ENCODE results near the gene HEXB. TPM values are rescaled to one million over a fixed set of nuclear protein-coding genes. Genes with fewer than 3 reads are reported as not detected.

The HEXB gene
- total and polyA plus RNA-seq, 2 of the 8 experiments (the other 6 are each of a cell fraction or from before 2014, with no cell fraction given) = 39.7 to 69.2 TPM

DNA sequence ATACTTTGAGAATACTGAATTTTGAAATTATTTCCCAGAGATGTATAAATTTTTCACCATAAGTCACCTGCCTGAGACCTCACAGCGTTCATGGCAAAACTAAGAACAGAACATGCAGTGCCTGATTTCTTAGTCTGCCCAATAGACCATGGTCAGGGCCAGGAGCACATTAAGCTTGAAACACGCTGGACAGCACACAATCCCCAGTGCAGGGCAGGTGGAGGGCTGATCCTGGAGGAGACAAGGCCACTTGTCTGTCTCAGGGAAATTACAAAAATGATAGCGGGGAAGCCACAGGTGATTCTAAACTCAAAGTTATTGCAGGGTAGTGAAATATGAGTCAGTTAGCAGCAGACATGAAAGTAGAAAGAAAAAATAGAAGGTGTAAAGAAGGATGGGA lies 25.9 kb upstream of the HEXB start:
- FAIRE-seq = no peak
- Histone ChIP-seq H3K27ac (ENCODE audit: low read depth, low read length) (no peak overlapping the region), H4K20me1 (replicated peaks in 1 of 2; ENCODE audit: control insufficient read depth in 1 of 2, insufficient read depth in 2 of 2, low read length in 2 of 2) (no peaks in the 10 kb centered on the region), H3K18ac (ENCODE audit: extremely low read depth, low read length) (no peak overlapping the region), H2BK5ac (ENCODE audit: low read depth, low read length) (no peak overlapping the region), H3K79me1 (ENCODE audit: low read depth, low read length) (no peaks in the 10 kb centered on the region), H3K23me2 (ENCODE audit: low read depth, low read length) (no peaks in the 10 kb centered on the region), H3K4me1 (replicated peaks in 1 of 4; ENCODE audit: control insufficient read depth in 3 of 4, insufficient read depth in 4 of 4, low read length in 3 of 4) (no peaks in the 10 kb centered on the region), H2AFZ (ENCODE audit: low read length) (no peak overlapping the region), H3K4me3 (ENCODE audit: extremely low read depth in 1 of 4, insufficient read depth in 2 of 4, low read depth in 3 of 4, low read length in 4 of 4) (no peak overlapping the region), H4K5ac (ENCODE audit: insufficient read length, low read depth, low read length) (no peak overlapping the region), H3K79me2 (ENCODE audit: control insufficient read depth in 1 of 2, insufficient read depth in 2 of 2, low read length in 2 of 2) (no peaks in the 10 kb centered on the region), H3K4ac (replicated peaks; ENCODE audit: insufficient read length, low read depth, low read length) (no peak overlapping the region), H2BK20ac (ENCODE audit: low read length) (no peak overlapping the region), H3K9ac (replicated peaks in 1 of 4; ENCODE audit: extremely low read depth in 1 of 4, low read depth in 3 of 4, low read length in 3 of 4) (no peak overlapping the region), H3K14ac (ENCODE audit: insufficient read length) (no peak overlapping the region), H3K27me3 (replicated peaks in 1 of 4; ENCODE audit: control insufficient read depth in 3 of 4, extremely low read depth in 1 of 4, insufficient read depth in 3 of 4, low read length in 3 of 4) (no peaks in the 10 kb centered on the region), H2AK5ac (ENCODE audit: low read depth, low read length) (no peak overlapping the region), H2BK12ac (ENCODE audit: low read depth, low read length) (no peak overlapping the region), H3K56ac (replicated peaks; ENCODE audit: insufficient read length, low read depth, low read length) (no peak overlapping the region), H3K9me3 (ENCODE audit: insufficient read depth in 2 of 2, low read depth in 1 of 2, low read length in 1 of 2) (peaks cover 3 to 8% of the 10 kb centered on the region in 2 experiments; a peak in 3 of 4 replicates), H2BK120ac (replicated peaks; ENCODE audit: low read depth, low read length) (no peak overlapping the region), H3K36me3 (ENCODE audit: control insufficient read depth in 2 of 4, insufficient read depth in 4 of 4, low read length in 3 of 4) (no peaks in the 10 kb centered on the region), H4K91ac (replicated peaks; ENCODE audit: insufficient read length, low read length) (no peak overlapping the region), H4K8ac (ENCODE audit: extremely low read depth, insufficient read depth, low read length) (no peak overlapping the region), H3K23ac (ENCODE audit: insufficient read length) (no peak overlapping the region), H2BK15ac (ENCODE audit: low read length) (no peak overlapping the region), H3K4me2 (ENCODE audit: insufficient read depth in 1 of 2, low read depth in 2 of 2, low read length in 2 of 2) (no peak overlapping the region)
- ChIA-PET CTCF (ENCODE audit: partially characterized antibody) (interaction anchor here (0.6 to 2.4 kb wide), 4 partner anchors 10 to 866 kb away, joined by 3 to 9 read pairs (median 6); no protein-coding TSS in a partner anchor), POLR2A (ENCODE audit: partially characterized antibody) (no interaction called here)
- DNase-seq (ENCODE audit: low read depth in 1 of 2, low spot score in 2 of 2) = no peak
- 95% methylated on average over 3 of the region's 3 CpGs; no CpG with 5 or more reads in 1 of the 2 experiments for WGBS, 2 experiments (ENCODE audit: extremely low coverage in 1 of 2, insufficient coverage in 1 of 2, insufficient read length in 1 of 2, insufficient replicate concordance in 2 of 2, low coverage in 1 of 2, low lambda C conversion rate in 2 of 2, missing lambda C conversion rate in 1 of 2)
- TF ChIP-seq SP4 (IDR thresholded peaks at IDR 0.05; ENCODE audit: low read length) = no peak
- no peak for TF ChIP-seq RNF2 (IDR thresholded peaks at IDR 0.05; ENCODE audit: borderline replicate concordance, low read depth, low read length, missing control alignments, poor library complexity, severe bottlenecking)
- TF ChIP-seq FOSL1 (IDR thresholded peaks at IDR 0.05; ENCODE audit: insufficient read depth, low read depth, low read length) = no peak
- TF ChIP-seq SIRT6 (IDR thresholded peaks at IDR 0.05; ENCODE audit: low read length) = no peak
- TF ChIP-seq TEAD4 (IDR thresholded peaks at IDR 0.05; ENCODE audit: low read depth, low read length) = no peak
- no peak for TF ChIP-seq SUZ12 (IDR thresholded peaks at IDR 0.05; ENCODE audit: low read length)
- TF ChIP-seq NANOG (IDR thresholded peaks at IDR 0.05; ENCODE audit: insufficient read depth, low read depth, low read length, poor library complexity, severe bottlenecking) = no peak
- no peak for TF ChIP-seq CHD2 (IDR thresholded peaks at IDR 0.05; ENCODE audit: low read length)
- no peak for TF ChIP-seq MAFK (IDR thresholded peaks at IDR 0.05; ENCODE audit: low read depth, low read length)
- TF ChIP-seq, protein P1, sequence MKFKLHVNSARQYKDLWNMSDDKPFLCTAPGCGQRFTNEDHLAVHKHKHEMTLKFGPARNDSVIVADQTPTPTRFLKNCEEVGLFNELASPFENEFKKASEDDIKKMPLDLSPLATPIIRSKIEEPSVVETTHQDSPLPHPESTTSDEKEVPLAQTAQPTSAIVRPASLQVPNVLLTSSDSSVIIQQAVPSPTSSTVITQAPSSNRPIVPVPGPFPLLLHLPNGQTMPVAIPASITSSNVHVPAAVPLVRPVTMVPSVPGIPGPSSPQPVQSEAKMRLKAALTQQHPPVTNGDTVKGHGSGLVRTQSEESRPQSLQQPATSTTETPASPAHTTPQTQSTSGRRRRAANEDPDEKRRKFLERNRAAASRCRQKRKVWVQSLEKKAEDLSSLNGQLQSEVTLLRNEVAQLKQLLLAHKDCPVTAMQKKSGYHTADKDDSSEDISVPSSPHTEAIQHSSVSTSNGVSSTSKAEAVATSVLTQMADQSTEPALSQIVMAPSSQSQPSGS (IDR thresholded peaks at IDR 0.05; ENCODE audit: low read length) = no peak
- TF ChIP-seq, protein P2, sequence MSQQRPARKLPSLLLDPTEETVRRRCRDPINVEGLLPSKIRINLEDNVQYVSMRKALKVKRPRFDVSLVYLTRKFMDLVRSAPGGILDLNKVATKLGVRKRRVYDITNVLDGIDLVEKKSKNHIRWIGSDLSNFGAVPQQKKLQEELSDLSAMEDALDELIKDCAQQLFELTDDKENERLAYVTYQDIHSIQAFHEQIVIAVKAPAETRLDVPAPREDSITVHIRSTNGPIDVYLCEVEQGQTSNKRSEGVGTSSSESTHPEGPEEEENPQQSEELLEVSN (IDR thresholded peaks at IDR 0.05) = no peak
- no peak for TF ChIP-seq RFX5 (IDR thresholded peaks at IDR 0.05; ENCODE audit: borderline replicate concordance, low read depth, low read length)
